ENCODE measurements around the gene PEX10. TPM values are rescaled to one million over a fixed set of nuclear protein-coding genes. Genes with fewer than 3 reads are reported as not detected.

Gene PEX10
- total RNA-seq, 4 donors from 2014 or later = 27.6 to 44.7 (median 37.8) TPM

GRCh38 chr1:2439369-2439768 is 27.0 kb upstream of the PEX10 start:
- H3K27ac ChIP-seq = no peak overlapping the region
- no peak for DNase-seq (ENCODE audit: low spot score in 2 of 2)
- peaks cover 0 to 55% of the 10 kb centered on the region in 2 donors for H3K27me3 ChIP-seq
- TF ChIP-seq POLR2A (IDR thresholded peaks at IDR 0.05) (no peak), EP300 (IDR thresholded peaks at IDR 0.05) (no peak)
- TF ChIP-seq, protein P1, sequence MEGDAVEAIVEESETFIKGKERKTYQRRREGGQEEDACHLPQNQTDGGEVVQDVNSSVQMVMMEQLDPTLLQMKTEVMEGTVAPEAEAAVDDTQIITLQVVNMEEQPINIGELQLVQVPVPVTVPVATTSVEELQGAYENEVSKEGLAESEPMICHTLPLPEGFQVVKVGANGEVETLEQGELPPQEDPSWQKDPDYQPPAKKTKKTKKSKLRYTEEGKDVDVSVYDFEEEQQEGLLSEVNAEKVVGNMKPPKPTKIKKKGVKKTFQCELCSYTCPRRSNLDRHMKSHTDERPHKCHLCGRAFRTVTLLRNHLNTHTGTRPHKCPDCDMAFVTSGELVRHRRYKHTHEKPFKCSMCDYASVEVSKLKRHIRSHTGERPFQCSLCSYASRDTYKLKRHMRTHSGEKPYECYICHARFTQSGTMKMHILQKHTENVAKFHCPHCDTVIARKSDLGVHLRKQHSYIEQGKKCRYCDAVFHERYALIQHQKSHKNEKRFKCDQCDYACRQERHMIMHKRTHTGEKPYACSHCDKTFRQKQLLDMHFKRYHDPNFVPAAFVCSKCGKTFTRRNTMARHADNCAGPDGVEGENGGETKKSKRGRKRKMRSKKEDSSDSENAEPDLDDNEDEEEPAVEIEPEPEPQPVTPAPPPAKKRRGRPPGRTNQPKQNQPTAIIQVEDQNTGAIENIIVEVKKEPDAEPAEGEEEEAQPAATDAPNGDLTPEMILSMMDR (IDR thresholded peaks at IDR 0.05) = no peak
- no peaks in the 10 kb centered on the region for H3K36me3 ChIP-seq
- H3K4me3 ChIP-seq = no peak overlapping the region
- peaks cover 0 to 6% (median 0%) of the 10 kb centered on the region in 4 donors for H3K4me1 ChIP-seq
- H3K9me3 ChIP-seq = no peaks in the 10 kb centered on the region
- WGBS, 2 donors = 69 to 77% methylated on average over 15 of the region's 15 CpGs

DNA sequence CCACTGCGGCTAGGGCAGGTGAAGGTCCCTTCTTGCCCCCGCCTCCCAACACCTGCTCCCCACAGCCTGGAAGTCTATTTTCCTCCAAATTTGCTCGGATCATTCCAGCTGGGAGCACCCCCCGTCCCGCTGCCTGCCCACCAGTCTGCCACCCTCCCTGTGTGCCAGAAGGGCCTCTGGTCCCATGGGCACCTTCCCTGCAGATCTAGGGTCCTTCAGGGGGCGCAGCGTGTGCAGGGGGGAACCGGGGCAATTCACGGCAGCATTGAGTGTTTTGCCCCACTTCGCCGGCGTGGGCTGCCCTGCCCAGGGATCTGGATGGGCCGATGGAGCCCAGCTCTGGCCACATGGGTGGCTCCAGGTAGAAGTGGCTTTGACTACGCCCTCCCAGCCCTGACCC is 26.3 kb upstream of the PEX10 start:
- 88 to 89% methylated on average over 13 to 14 of the region's 14 CpGs for WGBS, 2 donors
- Histone ChIP-seq H3K27ac (no peak overlapping the region), H3K9me3 (no peaks in the 10 kb centered on the region), H3K36me3 (no peaks in the 10 kb centered on the region), H3K4me1 (peaks cover 0 to 6% (median 0%) of the 10 kb centered on the region in 4 donors), H3K27me3 (peaks cover 0 to 57% of the 10 kb centered on the region in 2 donors), H3K4me3 (no peak overlapping the region)
- TF ChIP-seq EP300 (IDR thresholded peaks at IDR 0.05) (no peak), POLR2A (IDR thresholded peaks at IDR 0.05) (no peak)
- TF ChIP-seq, protein P1 (IDR thresholded peaks at IDR 0.05) = no peak
- no peak for DNase-seq (ENCODE audit: low spot score in 2 of 2)

DNA sequence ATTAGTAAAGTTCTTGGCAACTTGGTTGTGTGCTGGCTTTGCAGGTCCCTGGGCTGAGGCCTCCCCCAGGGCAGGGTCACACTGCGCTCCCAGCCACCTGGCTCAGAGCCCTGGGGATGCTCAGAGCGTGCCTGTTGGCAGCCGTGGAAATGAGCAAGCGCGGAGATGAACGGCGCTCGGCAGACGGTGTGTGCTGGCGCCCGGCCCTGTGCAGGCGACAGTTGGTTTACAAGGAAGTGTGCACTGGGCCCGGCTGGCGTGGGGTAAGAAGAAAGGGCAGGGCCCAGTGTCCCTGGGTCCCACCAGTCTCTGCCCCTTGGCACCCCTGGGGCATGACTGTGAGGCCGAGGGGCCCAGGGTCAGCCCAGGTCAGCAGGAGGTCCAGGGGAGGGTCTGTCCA is 25.7 kb upstream of the PEX10 start:
- no peak for DNase-seq (ENCODE audit: low spot score in 2 of 2)
- Histone ChIP-seq H3K36me3 (no peaks in the 10 kb centered on the region), H3K27ac (no peak overlapping the region), H3K9me3 (no peaks in the 10 kb centered on the region), H3K4me3 (no peak overlapping the region), H3K27me3 (peaks cover 0 to 60% of the 10 kb centered on the region in 2 donors), H3K4me1 (peaks cover 0 to 2% (median 0%) of the 10 kb centered on the region in 4 donors)
- 63 to 70% methylated on average over 2 to 14 of the region's 15 CpGs for WGBS, 2 donors
- no peak for TF ChIP-seq EP300 (IDR thresholded peaks at IDR 0.05)
- no peak for TF ChIP-seq POLR2A (IDR thresholded peaks at IDR 0.05)
- TF ChIP-seq, protein P1 (IDR thresholded peaks at IDR 0.05) = no peak

DNA sequence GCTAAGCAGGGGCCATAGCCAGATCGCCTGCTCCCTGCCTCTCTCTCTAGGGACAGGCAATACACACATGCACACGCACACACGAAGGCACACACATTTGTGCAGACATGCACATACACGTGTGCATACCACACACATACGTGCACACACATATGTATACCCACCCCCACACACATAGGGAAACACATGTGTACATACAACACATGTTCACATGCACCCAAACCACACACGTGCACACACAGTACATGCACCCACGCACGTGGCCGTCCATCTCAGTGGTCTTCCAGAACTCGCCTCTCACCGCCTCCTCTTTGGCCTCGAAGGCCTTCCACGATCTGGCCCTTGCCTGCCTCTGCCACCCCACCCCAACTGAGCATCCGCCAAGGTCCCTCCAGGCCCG is 25.3 kb upstream of the PEX10 start:
- Histone ChIP-seq H3K9me3 (no peaks in the 10 kb centered on the region), H3K27me3 (peaks cover 0 to 60% of the 10 kb centered on the region in 2 donors), H3K27ac (no peak overlapping the region), H3K4me1 (no peaks in the 10 kb centered on the region), H3K36me3 (no peaks in the 10 kb centered on the region), H3K4me3 (no peak overlapping the region)
- TF ChIP-seq, protein P1 (IDR thresholded peaks at IDR 0.05) = no peak
- TF ChIP-seq POLR2A (IDR thresholded peaks at IDR 0.05) = no peak
- no peak for TF ChIP-seq EP300 (IDR thresholded peaks at IDR 0.05)
- DNase-seq (ENCODE audit: low spot score in 2 of 2) = no peak
- WGBS, 2 donors = 75 to 90% methylated on average over 15 of the region's 15 CpGs

GRCh38 chr1:2436876-2437275 is 24.5 kb upstream of the PEX10 start:
- TF ChIP-seq POLR2A (IDR thresholded peaks at IDR 0.05) (no peak), EP300 (IDR thresholded peaks at IDR 0.05) (no peak)
- TF ChIP-seq, protein P1 (IDR thresholded peaks at IDR 0.05) = no peak
- Histone ChIP-seq H3K4me3 (no peak overlapping the region), H3K4me1 (no peaks in the 10 kb centered on the region), H3K27ac (no peak overlapping the region), H3K9me3 (no peaks in the 10 kb centered on the region), H3K36me3 (no peaks in the 10 kb centered on the region), H3K27me3 (peaks cover 0 to 60% of the 10 kb centered on the region in 2 donors)
- 76 to 77% methylated on average over 6 to 7 of the region's 7 CpGs for WGBS, 2 donors
- no peak for DNase-seq (ENCODE audit: low spot score in 2 of 2)
